Endothelial cell of umbilical vein (primary cell): ENCODE measurements around the gene SSH2. TPM values are rescaled to one million over a fixed set of nuclear protein-coding genes. Genes with fewer than 3 reads are reported as not detected.

ENCODE experiments used
- BruUV-seq: library from RNA; stranded (reverse); fragments of 400-500 nt; replicated peaks from 2 replicates; lab custom pipeline; 2021; lab: Mats Ljungman, UMichigan
- CTCF ChIA-PET: fragments of 300-600, 350-600 bp; sonication (Branson Sonifier 250); formaldehyde crosslinking; loops from one replicate; lab custom pipeline; 2021; ENCODE audit warnings: antibody characterized with exemption, inconsistent platforms; lab: Charles Lee
- POLR2A ChIA-PET: fragments of 300-600, 350-600 bp; sonication (Branson Sonifier 250); formaldehyde crosslinking; loops from one replicate; lab custom pipeline; 2021; ENCODE audit warnings: antibody characterized with exemption, inconsistent platforms; lab: Charles Lee
- DNase-seq: peaks from one replicate; pipeline ENCODE4 v3.0.0-alpha.2; 2011; ENCODE audit warnings: low read depth, low spot score
- FAIRE-seq: peaks from 2 replicates; lab custom pipeline; 2011; peaks lifted over from hg19 to GRCh38; lab: Jason Lieb, UNC
- H2AFZ ChIP-seq: 2 replicates; pipeline ENCODE4 v1.6.0; 2012; ENCODE audit warnings: low read depth, low read length, control low read depth, inconsistent platforms
- H3K27ac ChIP-seq: 2 replicates; pipeline ENCODE4 v1.5.1; 2011; ENCODE audit warnings: low read depth, mild to moderate bottlenecking, control low read depth, low read length, moderate library complexity; ENCODE audit not compliant: insufficient read depth
- H3K27me3 ChIP-seq, 2 experiments: 2 replicates each; pipeline versions ENCODE4 v1.6.0 to v1.6.1; 2011; ENCODE audit warnings: low read length in 2 of 2, mixed read lengths in 1 of 2; ENCODE audit not compliant: control insufficient read depth in 2 of 2, insufficient read depth in 2 of 2
- H3K36me3 ChIP-seq, 2 experiments: 2 replicates in 1 of 2; 3 replicates in 1 of 2; pipeline ENCODE4 v1.5.1; 2011; ENCODE audit warnings: low read length in 2 of 2, mild to moderate bottlenecking in 1 of 2, moderate library complexity in 1 of 2; ENCODE audit not compliant: control insufficient read depth in 2 of 2, insufficient read depth in 2 of 2; ENCODE audit errors: extremely low read depth in 1 of 2
- H3K4me1 ChIP-seq: 3 replicates; pipeline ENCODE4 v1.5.1; 2011; ENCODE audit warnings: mild to moderate bottlenecking, low read length; ENCODE audit not compliant: control insufficient read depth, insufficient read depth; ENCODE audit errors: extremely low read depth
- H3K4me2 ChIP-seq: 2 replicates; pipeline ENCODE4 v1.6.1; 2011; ENCODE audit warnings: low read length, control low read depth, mixed read lengths; ENCODE audit not compliant: insufficient read depth
- H3K4me3 ChIP-seq, 3 experiments: fragments of 200-600 bp in 1 of 3; sonication (generic), shearing (Covaris generic) in 1 of 3; replicated peaks in 1 of 3; 2 replicates each; pipeline ENCODE4 v1.5.1; 2011 to 2016; ENCODE audit warnings: control low read depth in 3 of 3, low read length in 3 of 3, mild to moderate bottlenecking in 2 of 3, inconsistent platforms in 1 of 3, low read depth in 1 of 3, moderate library complexity in 1 of 3; ENCODE audit not compliant: insufficient read depth in 1 of 3
- H3K79me2 ChIP-seq: 2 replicates; pipeline ENCODE4 v1.6.0; 2012; ENCODE audit warnings: low read length, inconsistent platforms; ENCODE audit not compliant: control insufficient read depth, insufficient read depth
- H3K9ac ChIP-seq: replicated peaks from 2 replicates; pipeline ENCODE3; 2011; ENCODE audit warnings: low read length, control low read depth; ENCODE audit not compliant: insufficient read depth; ENCODE audit errors: extremely low read depth
- H3K9me1 ChIP-seq: replicated peaks from 3 replicates; pipeline ENCODE4 v1.6.0; 2011; ENCODE audit warnings: mild to moderate bottlenecking, low read length; ENCODE audit not compliant: control insufficient read depth, insufficient read depth; ENCODE audit errors: extremely low read depth
- H3K9me3 ChIP-seq: replicated peaks from 2 replicates; pipeline ENCODE4 v1.5.1; 2012; ENCODE audit warnings: low read length, inconsistent platforms; ENCODE audit not compliant: control insufficient read depth, insufficient read depth
- H4K20me1 ChIP-seq: replicated peaks from 2 replicates; pipeline ENCODE3; 2011; ENCODE audit warnings: mild to moderate bottlenecking, low read length; ENCODE audit not compliant: control insufficient read depth, insufficient read depth; ENCODE audit errors: extremely low read depth
- CTCF ChIP-seq, 2 donors: IDR thresholded peaks; 1 replicate in 1 of 2; 2 replicates in 1 of 2; pipeline ENCODE4 v1.5.1; 2011; ENCODE audit warnings: low read length in 2 of 2, mild to moderate bottlenecking in 2 of 2, moderate library complexity in 2 of 2, control low read depth in 1 of 2, inconsistent platforms in 1 of 2, low read depth in 1 of 2; ENCODE audit not compliant: insufficient read depth in 1 of 2; ENCODE audit errors: extremely low read depth in 1 of 2
- EZH2 ChIP-seq: IDR thresholded peaks from 2 replicates; pipeline ENCODE4 v1.6.1; 2012; ENCODE audit warnings: borderline replicate concordance, low read depth, mild to moderate bottlenecking, moderate library complexity, low read length, inconsistent platforms; ENCODE audit not compliant: severe bottlenecking
- FOS ChIP-seq: IDR thresholded peaks from 2 replicates; pipeline ENCODE4 v1.6.1; 2011; ENCODE audit warnings: mild to moderate bottlenecking, low read length, moderate library complexity, borderline replicate concordance; ENCODE audit not compliant: insufficient read depth
- GATA2 ChIP-seq: IDR thresholded peaks from 2 replicates; pipeline ENCODE4 v1.7.0; 2011; ENCODE audit warnings: low read depth, mild to moderate bottlenecking, moderate library complexity, mixed read lengths, low read length; ENCODE audit not compliant: insufficient read length, insufficient read depth
- JUN ChIP-seq: IDR thresholded peaks from 2 replicates; pipeline ENCODE4 v1.6.1; 2011; ENCODE audit warnings: borderline replicate concordance, low read depth; ENCODE audit not compliant: insufficient read length, insufficient read depth
- MAX ChIP-seq: IDR thresholded peaks from 2 replicates; pipeline ENCODE4 v1.6.1; 2011; ENCODE audit not compliant: insufficient read depth, insufficient read length
- MYC ChIP-seq: IDR thresholded peaks from one replicate; pipeline ENCODE4 v1.6.1; 2011; ENCODE audit warnings: mild to moderate bottlenecking, low read depth, low read length
- POLR2A ChIP-seq: IDR thresholded peaks from 2 replicates; pipeline ENCODE4 v1.6.1; 2012; ENCODE audit warnings: low read depth, mild to moderate bottlenecking, control low read depth, low read length
- POLR2AphosphoS5 ChIP-seq: IDR thresholded peaks from 2 replicates; pipeline ENCODE4 v1.6.1; 2012; ENCODE audit warnings: low read depth, mild to moderate bottlenecking, control low read depth, low read length, moderate library complexity; ENCODE audit not compliant: insufficient read depth
- dilution Hi-C: fragments of 300-500 bp; cut with MboI; formaldehyde crosslinking; loops from one replicate; pipeline ENCODE4 v1.15.0; 2019; ENCODE audit warnings: low sequenced_read_pairs; ENCODE audit not compliant: extremely low pct_ligation_motif_present
- intact Hi-C: fragments of 100-400 bp; cut with micrococcal nuclease; formaldehyde crosslinking; loops from one replicate; pipeline ENCODE4 v1.10.0; 2022
- polyA plus RNA-seq, 4 experiments: library from polyadenylated mRNA; depleted of rRNA in 3 of 4; stranded (reverse) in 3 of 4; unstranded in 1 of 4; fragments of >200 nt; gene quantifications; 2 replicates each; pipeline versions ENCODE4 v1.2.1 to v1.2.3, GENCODE V29; 2011 to 2012; ENCODE audit warnings: missing spikeins in 1 of 4
- total RNA-seq: library from RNA; stranded (reverse); gene quantifications from 2 replicates; pipeline ENCODE4 v1.2.3, GENCODE V29; 2021

SSH2 gene
- total and polyA plus RNA-seq, 2 donors (not counting 3 experiments of a cell fraction or from before 2014, with no cell fraction given) = 24.6 to 60.9 TPM

- TF ChIP-seq POLR2AphosphoS5 (no peak), MAX (no peak), CTCF (IDR thresholded peaks at IDR 0.05; ENCODE audit: extremely low read depth in 1 of 2, insufficient read depth in 1 of 2, low read depth in 1 of 2, low read length in 2 of 2) (no peak), GATA2 (no peak), EZH2 (no peak), FOS (no peak), JUN (no peak), POLR2A (no peak), MYC (no peak)
- Histone ChIP-seq H3K4me1 (peaks cover 16% of the 10 kb centered on the region), H3K9me3 (no peaks in the 10 kb centered on the region), H4K20me1 (no peaks in the 10 kb centered on the region), H2AFZ (no peak overlapping the region), H3K9me1 (no peaks in the 10 kb centered on the region), H3K9ac (no peak overlapping the region), H3K79me2 (no peaks in the 10 kb centered on the region), H3K4me2 (peak overlapping the region; percentile 32), H3K27ac (no peak overlapping the region), H3K27me3 (no peaks in the 10 kb centered on the region), H3K36me3 (no peaks in the 10 kb centered on the region), H3K4me3 (no peak overlapping the region)
- intact Hi-C loops = loop anchor here (1.0 to 2.0 kb wide), 2 partner anchors 18 to 399 kb away; no protein-coding TSS in a partner anchor
- dilution Hi-C loops = no loop called here
- POLR2A ChIA-PET = no interaction called here
- CTCF ChIA-PET = interaction anchor here (0.8 to 1.1 kb wide), 2 partner anchors 158 to 400 kb away, joined by 3 to 6 read pairs; no protein-coding TSS in a partner anchor
- BruUV-seq = no TSS peak
- FAIRE-seq (no peak), DNase-seq (no peak)
These were observed 308.3 kb downstream of the SSH2 start for GRCh38 chr17:29621751-29622194.
